GM06990 (cell line): ENCODE data around the gene HBQ1.

Experiments
- DNase-seq: peaks from one replicate; pipeline ENCODE4 v3.0.0-alpha.2; 2011; ENCODE audit not compliant: insufficient read length; ENCODE audit errors: extremely low read depth
- H3K27me3 ChIP-seq: replicated peaks from 2 replicates; pipeline ENCODE4 v1.6.0; 2011; ENCODE audit warnings: low read length; ENCODE audit not compliant: control insufficient read depth, insufficient read depth
- H3K36me3 ChIP-seq: 2 replicates; pipeline ENCODE4 v1.5.1; 2011; ENCODE audit warnings: low read length; ENCODE audit not compliant: control insufficient read depth, insufficient read depth
- H3K4me3 ChIP-seq: replicated peaks from 2 replicates; pipeline ENCODE4 v1.5.1; 2011; ENCODE audit warnings: low read depth, mild to moderate bottlenecking, control low read depth, low read length
- TF ChIP-seq, protein P1 (sequence below): IDR thresholded peaks from 2 replicates; pipeline ENCODE4 v1.5.1; 2011; ENCODE audit warnings: low read length, control low read depth, mild to moderate bottlenecking, inconsistent platforms; ENCODE audit not compliant: insufficient read depth, poor library complexity, severe bottlenecking

Gene HBQ1

DNA sequence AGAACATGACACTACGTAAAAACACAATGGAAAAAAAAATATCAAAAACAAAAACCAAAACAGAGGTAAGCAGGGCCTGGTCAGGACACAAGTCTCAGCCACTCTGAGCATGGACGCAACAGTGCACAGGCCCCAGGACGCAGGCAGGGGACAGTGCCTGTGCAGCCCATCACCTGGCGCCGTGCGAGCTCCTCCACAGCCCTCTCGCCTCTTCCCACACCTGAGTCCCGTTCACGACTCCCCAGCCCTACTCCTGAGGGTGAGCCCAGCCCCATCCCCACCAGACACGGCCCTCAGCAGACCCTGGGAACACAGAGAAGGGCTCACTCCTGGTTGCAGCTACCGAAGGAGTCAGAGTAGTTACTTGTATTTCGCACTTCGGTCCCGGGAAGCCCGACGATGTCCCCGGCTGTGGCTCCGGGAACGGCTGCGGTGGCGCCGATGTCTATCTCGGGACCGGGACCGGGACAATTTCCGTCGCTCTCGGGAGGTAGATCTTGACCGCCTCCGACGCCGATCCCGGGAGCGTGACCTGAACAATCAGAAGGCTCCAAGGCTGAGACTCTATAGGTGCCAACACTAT, 9.4 kb downstream of the HBQ1 start:
- Histone ChIP-seq H3K27me3 (no peaks in the 10 kb centered on the region), H3K4me3 (no peak overlapping the region), H3K36me3 (peaks cover 36% of the 10 kb centered on the region)
- DNase-seq: no peak
- TF ChIP-seq, protein P1, sequence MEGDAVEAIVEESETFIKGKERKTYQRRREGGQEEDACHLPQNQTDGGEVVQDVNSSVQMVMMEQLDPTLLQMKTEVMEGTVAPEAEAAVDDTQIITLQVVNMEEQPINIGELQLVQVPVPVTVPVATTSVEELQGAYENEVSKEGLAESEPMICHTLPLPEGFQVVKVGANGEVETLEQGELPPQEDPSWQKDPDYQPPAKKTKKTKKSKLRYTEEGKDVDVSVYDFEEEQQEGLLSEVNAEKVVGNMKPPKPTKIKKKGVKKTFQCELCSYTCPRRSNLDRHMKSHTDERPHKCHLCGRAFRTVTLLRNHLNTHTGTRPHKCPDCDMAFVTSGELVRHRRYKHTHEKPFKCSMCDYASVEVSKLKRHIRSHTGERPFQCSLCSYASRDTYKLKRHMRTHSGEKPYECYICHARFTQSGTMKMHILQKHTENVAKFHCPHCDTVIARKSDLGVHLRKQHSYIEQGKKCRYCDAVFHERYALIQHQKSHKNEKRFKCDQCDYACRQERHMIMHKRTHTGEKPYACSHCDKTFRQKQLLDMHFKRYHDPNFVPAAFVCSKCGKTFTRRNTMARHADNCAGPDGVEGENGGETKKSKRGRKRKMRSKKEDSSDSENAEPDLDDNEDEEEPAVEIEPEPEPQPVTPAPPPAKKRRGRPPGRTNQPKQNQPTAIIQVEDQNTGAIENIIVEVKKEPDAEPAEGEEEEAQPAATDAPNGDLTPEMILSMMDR: no peak

DNA sequence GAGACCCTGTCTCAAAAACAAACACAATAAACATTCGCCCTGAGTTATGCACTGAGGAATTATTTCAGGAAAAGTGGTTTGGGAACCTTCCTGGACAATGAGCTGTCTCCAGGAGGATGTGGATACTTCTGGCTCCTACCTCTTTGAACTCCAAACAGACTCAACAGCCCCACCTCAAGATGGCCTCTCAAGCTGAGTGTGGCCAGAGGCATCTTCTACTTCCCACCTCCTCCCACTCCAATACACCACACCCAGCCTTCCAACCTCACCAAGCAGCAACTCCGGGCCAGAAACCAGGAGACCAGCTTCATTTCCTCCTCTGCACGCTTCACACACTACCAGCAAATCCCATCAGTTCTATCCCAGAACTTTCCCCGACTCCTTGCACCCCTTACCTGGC, 11.6 kb downstream of the HBQ1 start:
- TF ChIP-seq, protein P1: no peak
- no peak for DNase-seq
- Histone ChIP-seq H3K4me3 (no peak overlapping the region), H3K27me3 (no peaks in the 10 kb centered on the region), H3K36me3 (peaks cover 42% of the 10 kb centered on the region)

DNA sequence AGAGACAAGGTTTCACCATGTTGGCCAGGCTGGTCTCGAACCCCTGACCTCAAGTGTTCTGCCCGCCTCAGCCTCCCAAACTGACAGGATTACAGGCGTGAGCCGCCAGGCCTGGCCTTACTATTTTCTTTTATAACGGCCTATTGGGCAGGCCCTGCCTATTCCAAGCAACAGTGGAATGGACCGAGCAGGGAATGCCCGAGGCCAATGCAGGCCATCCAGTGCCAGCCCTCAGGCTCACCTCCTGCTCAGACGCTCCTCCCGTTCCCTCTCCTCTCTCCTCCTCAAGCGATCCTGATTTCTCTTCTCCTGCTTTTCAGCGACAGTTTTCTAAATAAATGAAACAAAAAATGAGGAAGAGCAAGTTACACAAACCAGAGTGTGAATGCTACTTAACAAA, 12.4 kb downstream of the HBQ1 start:
- no peak for DNase-seq
- Histone ChIP-seq H3K36me3 (peaks cover 39% of the 10 kb centered on the region), H3K27me3 (no peaks in the 10 kb centered on the region), H3K4me3 (no peak overlapping the region)
- TF ChIP-seq, protein P1: no peak

DNA sequence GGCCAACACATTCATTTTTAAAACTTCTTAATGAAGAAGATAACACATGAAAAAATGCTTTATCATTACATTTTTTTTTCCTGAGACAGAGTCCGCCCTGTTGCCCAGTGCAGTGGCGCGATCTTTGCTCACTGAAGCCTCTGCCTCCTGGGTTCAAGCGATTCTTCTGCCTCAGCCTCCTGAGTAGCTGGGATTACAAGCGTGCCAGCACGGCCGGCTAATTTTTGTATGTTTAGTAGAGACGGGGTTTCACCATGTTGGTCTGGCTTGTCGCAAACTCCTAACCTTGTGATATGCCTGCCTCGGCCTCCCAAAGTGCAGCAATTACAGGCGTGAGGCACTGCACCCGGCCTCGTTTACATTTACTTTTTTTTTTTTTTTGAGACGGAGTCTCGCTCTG, 13.2 kb downstream of the HBQ1 start:
- Histone ChIP-seq H3K4me3 (no peak overlapping the region), H3K36me3 (peaks cover 39% of the 10 kb centered on the region), H3K27me3 (no peaks in the 10 kb centered on the region)
- TF ChIP-seq, protein P1: no peak
- DNase-seq: no peak

DNA sequence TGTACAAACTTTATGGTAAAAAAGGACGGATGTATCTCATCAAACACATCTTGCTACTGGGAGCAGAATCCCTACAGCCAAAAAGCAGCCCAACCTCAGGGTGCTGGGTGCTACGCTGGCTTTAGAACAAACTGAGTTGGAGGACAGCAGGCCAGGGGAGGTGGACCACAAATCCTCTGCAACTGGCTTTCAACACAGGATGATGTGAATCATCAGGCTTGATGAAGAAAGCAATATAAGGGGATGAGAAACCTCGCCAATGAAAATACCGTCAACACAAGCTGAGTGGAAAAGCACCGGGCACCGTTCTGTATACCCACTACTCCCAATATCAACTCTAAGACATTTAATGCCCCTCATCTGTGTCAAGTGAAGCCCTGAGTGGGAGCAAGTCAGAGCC, 14.3 kb downstream of the HBQ1 start:
- Histone ChIP-seq H3K27me3 (no peaks in the 10 kb centered on the region), H3K36me3 (peaks cover 32% of the 10 kb centered on the region), H3K4me3 (no peak overlapping the region)
- TF ChIP-seq, protein P1: no peak
- DNase-seq: no peak

DNA sequence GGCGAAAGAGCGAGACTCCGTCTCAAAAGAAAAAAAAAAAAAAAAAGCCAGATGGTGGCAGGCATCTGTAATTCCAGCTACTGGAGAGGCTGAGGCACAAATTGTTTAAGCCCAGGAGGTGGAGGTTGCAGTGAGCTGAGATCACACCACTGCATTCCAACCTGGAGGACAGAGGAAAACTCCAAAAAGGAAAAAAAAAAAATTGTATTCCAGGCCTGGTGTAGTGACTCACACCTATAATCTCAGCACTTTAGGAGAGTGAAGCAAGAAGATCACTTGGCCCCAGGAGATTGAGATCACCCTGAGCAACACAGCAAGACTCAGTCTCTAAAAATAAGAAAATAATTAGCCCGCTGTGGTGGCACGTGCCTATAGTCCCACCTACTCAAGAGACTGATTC, 20.1 kb downstream of the HBQ1 start:
- DNase-seq: no peak
- H3K36me3 ChIP-seq: peaks cover 22% of the 10 kb centered on the region
- H3K4me3 ChIP-seq: no peak overlapping the region
- TF ChIP-seq, protein P1: no peak
- H3K27me3 ChIP-seq: no peaks in the 10 kb centered on the region
